ENCODE results near the gene CNPY4.
"Not testable (repeated sequence)": the region's sequence is repeated elsewhere in the genome, so short reads cannot be mapped to it uniquely, and the experiment has no call there.

CNPY4 gene

DNA sequence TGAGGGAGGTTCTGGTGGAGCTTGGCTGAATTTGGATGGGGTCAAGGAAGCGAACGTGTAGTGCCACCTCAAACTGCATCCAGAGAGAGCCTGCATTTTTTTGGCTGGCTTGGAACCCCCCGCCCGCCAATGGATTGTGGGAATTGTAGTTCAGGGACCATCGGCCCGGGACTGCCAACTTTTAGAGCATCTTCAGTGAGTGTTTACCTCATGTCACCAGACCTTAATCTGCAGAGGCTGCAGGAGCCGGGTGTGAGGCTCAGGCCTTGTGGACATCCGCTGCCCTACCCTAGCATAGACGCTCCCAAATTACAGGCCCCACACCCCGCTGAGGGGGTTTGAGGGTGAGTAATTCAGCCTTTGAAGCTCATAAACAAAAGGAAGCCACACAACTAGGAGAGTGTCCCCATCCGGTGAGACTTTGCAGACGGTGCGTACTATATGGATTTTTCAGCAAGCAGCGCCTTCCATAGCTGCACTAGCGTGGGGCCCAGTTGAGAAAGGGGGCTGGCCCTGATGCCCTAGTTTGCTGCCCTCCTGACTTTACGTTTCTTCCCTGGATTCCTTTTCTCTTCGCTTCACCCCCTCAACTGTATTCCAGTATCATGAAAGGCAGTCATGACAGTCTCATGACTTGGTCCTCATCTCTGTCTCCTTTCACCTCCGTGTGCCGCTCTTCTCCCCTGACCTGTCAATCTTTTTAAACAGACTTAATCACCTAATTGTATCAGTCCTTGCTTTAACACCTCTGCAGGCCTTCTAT, 717 bp downstream of the CNPY4 start:
- DNase-seq (ENCODE audit: low spot score), result peak; percentile 81

DNA sequence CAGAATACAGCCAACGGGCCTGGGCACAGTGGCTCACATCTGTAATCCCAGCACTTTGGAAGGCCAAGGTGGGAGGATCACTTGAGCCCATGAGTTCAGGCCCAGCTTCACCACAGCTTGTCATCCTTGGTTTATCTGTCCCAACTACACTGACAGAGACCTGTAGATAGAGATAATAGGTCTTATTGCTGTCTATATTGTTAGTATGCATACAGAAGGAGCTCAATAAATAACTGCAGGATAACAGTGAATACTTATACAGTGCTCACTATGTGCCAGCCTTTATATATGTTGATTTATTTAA, 1.3 kb downstream of the CNPY4 start:
- no peak for DNase-seq (ENCODE audit: low spot score)

DNA sequence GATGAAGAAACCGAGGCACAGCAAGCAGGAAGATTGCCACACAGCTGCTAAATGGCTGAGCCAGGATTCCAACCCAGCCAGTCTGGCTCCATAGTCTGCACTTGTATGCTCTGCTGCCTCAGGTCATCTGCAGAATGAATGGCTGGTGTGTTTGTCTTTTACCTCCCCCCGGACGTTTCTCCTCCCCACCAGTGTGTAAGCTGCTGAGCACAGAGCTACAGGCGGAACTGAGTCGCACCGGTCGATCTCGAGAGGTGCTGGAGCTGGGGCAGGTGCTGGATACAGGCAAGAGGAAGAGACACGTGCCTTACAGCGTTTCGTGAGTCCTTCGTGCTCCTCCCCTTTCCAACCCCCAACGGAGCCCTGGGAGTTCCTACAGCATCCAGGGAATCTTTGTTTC, 2.6 kb downstream of the CNPY4 start:
- no peak for DNase-seq (ENCODE audit: low spot score)

DNA sequence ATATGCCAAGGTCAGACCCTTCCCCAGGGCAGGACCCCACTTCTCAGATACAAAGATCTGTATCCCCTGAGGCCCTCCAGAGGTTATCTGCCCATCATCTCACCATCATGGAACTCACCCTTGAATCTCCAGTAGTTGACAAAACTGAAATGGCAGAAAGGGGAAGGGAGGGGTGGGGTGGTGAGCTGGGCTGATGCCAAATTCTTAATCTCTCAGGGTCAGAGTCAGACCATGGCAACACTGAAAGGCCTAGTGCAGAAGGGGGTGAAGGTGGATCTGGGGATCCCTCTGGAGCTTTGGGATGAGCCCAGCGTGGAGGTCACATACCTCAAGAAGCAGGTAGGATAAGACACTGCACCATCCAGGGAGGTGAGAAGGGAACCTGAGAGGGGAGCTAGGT, 3.1 kb downstream of the CNPY4 start:
- DNase-seq (ENCODE audit: low spot score), result no peak

DNA sequence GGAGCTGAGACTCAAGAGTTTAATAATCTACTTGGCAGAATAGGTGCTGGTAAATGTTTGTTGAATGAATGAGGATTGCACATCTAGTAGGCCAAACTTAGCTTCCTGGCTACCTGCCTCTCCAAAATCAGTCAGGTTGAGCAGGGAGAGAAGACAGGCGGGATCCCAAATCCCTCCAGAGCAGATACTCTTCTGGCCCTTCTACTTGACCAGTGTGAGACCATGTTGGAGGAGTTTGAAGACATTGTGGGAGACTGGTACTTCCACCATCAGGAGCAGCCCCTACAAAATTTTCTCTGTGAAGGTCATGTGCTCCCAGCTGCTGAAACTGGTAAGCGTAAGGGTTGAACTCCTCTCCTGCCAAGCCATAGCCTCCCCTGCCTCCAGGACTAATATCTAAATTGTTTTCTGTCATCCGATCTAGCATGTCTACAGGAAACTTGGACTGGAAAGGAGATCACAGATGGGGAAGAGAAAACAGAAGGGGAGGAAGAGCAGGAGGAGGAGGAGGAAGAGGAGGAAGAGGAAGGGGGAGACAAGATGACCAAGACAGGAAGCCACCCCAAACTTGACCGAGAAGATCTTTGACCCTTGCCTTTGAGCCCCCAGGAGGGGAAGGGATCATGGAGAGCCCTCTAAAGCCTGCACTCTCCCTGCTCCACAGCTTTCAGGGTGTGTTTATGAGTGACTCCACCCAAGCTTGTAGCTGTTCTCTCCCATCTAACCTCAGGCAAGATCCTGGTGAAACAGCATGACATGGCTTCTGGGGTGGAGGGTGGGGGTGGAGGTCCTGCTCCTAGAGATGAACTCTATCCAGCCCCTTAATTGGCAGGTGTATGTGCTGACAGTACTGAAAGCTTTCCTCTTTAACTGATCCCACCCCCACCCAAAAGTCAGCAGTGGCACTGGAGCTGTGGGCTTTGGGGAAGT, 5.1 kb downstream of the CNPY4 start:
- DNase-seq (ENCODE audit: low spot score), result no peak

DNA sequence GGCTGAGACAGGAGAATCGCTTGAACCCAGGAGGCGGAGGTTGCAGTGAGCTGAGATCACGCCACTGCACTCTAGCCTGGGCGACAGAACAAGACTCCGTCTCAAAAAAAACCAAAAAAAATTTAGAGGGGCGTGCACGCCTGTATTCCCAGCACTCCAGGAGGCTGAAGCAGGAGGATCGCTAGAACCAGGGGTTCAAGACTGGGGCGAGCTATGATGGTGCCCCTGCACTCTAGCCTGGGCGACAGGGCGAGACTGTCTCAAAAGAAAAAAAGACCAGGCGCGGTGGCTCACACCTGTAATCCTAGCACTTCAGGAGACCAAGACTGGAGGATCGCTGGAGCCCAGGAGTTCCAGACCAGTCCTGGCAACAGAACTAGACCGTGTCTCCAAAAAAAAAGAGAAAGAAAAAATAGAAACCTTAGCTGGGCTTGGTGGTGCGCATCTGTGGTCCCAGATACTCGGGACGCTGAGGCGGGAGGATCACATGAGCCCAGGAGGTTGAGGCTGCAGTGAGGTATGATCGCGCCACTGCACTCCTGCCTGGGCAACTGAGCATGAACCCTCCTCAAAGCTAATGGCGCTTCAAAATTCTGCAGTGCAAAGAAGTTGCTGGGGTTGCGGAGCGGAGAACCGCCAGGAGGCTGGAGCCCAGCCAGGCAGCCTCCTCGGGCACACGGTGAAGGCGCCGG, 7.0 kb downstream of the CNPY4 start:
- DNase-seq (ENCODE audit: low spot score), result no peak

DNA sequence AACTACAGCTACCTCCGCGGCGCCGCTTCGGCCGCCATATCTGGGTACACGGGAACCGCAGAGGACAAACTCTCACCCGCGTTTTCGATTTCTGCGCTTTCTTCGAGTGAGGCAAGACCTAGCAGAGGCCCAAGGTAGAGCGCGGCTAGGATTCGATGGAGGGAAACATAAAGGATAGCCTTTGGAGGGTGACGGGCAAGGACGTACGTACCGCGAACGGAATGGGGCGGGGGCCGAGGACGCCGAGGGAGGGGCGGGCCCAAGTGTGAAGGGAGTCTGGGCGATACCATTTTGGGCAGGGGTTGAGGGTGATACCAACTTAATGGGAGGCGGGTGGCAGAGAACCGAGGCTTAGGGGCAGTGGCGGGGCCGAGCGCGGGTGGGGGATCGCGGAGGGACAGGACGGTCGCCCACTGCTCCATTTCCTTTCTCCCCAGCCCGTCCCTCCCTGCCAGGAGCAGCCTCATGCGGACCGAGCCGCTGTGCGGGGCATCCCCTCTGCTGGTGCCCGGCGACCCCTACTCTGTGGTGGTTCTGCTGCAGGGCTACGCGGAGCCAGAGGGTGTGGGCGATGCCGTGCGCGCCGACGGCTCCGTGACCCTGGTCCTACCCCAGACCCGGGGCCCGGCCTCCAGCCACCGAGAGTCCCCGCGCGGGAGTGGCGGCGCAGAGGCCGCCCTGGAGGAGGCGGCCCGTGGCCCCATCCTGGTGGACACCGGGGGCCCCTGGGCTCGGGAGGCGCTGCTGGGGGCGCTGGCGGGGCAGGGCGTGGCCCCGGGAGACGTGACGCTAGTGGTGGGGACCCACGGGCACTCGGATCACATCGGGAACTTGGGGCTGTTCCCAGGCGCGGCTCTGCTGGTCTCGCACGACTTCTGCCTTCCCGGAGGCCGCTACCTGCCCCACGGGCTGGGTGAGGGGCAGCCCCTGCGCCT, 7.8 kb downstream of the CNPY4 start, which contains the start of gene MBLAC1:
Gene MBLAC1, plus strand, starts transcription at position 37 of the 935 bp plus-strand sequence. Its CDS starts 429 bp downstream, at position 466.
- DNase-seq (ENCODE audit: low spot score), result peak; percentile 93

DNA sequence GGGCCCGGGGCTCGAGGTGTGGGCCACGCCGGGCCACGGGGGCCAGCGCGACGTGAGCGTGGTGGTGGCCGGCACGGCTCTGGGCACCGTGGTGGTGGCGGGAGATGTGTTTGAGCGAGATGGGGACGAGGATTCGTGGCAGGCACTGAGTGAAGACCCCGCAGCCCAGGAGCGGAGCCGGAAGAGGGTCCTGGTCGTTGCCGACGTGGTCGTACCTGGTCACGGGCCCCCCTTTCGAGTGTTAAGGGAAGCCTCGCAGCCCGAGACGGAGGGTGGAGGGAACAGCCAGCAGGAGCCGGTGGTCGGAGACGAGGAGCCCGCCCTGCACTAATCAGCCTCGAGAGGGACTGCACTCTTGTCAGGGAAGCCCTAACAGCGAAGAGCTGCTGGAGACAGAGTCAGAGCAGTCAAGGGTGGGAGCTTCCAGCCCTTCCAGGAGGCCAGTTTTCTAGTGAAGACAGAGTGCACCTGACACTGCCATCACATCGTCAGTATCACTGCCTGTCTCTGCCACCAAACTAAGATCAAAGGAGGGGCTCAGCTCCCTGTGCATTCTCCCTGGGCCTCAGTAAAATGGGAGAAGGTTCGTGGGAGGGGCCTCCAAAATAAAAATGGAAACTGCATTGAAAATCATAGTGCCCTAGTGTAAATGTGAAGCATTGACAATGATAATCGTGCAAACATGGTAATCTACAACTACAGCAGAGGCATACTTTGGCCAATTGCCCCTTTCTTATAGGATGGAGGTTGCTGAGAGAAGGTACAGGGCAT, 8.6 kb downstream of the CNPY4 start:
- DNase-seq (ENCODE audit: low spot score), result no peak

DNA sequence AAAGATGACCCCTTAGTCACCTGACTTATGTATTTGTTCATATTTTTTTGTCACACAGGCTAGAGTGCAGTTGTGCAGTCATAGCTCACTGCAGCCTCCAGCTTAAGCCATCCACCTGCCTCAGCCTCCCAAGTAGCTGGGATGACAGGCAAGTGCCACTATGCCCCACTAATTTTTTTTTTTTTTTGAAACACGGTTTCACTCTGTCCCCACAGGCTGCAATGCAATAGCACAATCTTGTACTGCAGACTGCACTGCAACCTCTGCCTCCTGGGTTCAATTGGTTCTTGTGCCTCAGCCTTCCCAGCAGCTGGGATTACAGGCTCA, 9.2 kb downstream of the CNPY4 start:
- no peak for DNase-seq (ENCODE audit: low spot score)

DNA sequence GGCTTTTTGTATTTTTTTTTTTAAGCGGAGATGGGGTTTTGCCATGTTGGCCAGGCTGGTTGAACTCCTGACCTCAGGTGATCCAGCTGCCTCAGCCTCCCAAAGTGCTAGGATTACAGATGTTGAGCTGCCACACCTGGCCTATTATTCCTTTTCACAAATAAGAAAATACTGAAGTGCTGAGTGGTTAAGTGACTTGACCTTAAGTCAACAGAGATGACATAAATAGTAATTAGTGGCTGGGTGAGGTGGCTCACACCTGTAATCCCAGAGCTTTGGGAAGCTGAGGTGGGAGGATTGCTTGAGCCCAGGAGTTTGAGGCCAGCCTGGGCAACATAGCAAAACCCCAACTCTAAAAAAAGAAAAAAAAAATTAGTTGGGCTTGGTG, 10.8 kb downstream of the CNPY4 start:
- DNase-seq (ENCODE audit: low spot score), result not testable (repeated sequence)

DNA sequence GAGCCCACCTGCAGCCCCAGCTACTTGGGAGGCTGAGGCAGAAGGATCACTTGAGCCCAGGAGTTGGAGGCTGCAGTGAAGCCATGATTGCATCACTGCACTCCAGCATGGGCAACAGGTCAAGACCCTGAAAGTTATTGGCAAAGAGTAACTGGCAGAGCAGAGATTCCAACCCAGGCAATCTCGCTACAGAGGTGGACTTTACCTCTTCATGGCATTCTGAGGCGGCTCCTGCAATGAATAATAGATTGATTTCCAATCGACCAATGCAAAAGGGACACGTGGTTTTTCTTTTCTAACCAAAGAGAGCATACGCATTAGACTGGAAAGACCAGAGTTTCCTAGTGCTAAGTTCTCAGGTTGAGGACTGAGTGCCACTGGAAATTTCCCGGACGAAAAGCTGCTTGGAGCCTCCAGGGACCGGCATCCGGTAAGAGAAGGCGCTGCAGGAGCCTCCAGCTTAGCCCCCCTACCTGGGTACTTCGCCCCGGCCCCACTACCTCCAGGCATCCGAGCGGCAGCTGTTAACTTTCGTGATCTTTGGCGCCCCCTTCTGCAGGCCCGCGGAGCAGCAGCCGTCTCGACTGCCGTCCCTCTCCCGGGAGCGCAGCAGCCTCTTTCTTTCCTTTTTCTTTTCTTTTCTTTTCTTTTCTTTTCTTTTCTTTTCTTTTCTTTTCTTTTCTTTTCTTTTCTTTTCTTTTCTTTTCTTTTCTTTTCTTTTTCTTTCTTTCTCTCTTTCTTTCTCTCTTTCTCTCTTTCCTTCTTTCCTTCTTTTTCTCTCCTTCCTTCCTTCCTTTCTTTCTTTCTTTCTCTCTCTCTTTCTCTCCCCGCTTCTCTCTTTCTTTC, 11.4 kb downstream of the CNPY4 start:
- peak; percentile 87 for DNase-seq (ENCODE audit: low spot score)

DNA sequence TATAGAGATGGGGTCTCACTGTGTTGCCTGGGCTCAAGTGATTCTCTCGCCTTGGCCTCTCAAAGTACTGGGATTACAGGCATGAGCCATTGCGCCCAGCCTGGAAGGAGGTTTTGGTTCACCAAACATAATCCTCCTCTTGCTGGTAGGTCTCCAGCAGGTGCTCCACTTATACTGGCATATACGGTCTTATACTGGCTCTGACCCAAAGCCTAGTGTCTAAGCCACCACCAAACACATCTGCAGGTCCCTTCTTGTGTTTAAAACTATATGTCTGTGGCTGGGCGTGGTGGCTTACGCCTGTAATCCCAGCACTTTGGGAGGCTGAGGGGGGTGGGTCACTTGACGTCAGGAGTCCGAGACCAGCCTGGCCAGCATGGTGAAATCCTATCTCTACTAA, 12.7 kb downstream of the CNPY4 start:
- DNase-seq (ENCODE audit: low spot score), result no peak

DNA sequence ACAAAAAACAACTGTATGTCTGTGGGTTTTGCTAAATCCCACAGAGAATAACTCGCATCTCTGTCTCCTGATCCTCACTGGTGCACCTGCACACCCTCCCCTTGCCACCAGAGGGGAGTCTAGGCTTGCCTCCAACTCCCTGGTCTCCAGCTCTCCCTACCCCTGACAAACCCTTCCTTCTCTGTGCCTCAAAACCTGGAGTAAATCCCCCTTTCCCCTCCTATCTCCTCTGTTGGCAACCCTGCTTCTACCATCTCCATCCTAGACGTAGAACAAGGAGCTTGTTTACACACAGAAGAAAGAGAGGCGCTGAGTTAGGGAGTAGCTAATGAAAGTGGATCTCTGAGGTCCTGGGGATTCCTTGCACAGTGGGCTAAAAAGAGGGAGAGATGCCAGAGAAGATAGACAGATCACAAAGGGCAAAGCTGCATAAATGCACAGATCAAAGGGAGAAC, 13.3 kb downstream of the CNPY4 start:
- DNase-seq (ENCODE audit: low spot score), result peak; percentile 86

DNA sequence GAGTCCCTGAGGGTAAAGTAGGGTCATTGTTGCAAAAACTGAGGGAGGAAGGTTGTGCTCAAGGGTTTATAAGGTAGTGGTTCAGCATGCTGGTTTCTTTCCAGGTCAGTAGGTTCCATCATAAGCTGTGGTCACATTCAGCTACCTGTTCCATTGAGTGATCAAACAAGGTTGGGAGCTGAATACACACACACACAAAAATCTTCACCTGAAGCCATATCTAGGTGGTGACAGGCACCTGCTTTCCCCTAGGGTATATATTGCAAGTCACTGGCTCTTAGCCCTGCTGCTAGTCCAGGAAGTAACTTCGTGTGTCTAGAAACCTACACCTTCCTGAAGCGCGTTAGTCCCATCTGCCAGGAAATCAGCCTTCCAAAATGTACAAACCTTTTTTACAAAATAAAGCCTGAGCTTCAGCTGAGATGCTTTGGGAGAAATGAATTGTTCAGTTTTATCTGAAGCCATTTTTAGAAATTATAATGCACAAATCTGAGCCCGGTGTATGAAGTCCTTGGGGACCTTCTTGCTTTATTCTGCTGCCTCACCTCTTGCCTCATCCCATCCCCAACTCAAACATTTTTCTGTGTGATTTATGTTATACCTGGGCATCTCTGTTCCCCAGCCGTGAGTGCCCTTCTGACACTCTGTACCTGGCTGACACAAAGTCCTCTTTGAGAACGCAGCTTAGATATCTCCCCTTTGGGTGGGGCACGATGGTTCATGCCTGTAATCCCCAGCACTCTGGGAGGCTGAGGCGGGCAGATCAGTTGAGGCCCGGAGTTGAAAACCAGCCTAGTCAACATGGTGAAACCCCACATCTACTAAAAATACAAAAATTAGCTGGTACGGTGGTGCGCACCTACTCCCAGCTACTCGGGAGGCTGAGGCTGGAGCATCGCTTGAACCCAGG, 18.7 kb downstream of the CNPY4 start:
- DNase-seq (ENCODE audit: low spot score), result no peak

DNA sequence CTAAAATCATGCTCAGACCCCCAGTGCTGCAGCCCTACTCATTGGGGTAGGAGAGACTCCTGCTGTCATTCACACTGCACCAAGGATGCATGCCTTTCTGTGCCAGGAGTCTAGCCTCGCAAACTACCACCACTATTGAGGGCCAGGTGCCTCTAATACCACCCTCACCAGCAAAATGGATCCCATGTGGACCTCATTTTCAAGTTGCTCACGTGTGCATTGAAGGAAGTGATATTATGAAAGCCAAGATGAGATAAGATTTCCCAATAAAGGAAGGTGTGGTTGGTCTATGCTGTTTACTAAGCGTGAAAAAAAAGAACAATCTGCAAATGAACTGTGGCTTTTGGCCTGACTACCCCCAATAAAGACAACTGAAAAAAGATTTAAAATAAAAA, 22.1 kb downstream of the CNPY4 start:
- no peak for DNase-seq (ENCODE audit: low spot score)

DNA sequence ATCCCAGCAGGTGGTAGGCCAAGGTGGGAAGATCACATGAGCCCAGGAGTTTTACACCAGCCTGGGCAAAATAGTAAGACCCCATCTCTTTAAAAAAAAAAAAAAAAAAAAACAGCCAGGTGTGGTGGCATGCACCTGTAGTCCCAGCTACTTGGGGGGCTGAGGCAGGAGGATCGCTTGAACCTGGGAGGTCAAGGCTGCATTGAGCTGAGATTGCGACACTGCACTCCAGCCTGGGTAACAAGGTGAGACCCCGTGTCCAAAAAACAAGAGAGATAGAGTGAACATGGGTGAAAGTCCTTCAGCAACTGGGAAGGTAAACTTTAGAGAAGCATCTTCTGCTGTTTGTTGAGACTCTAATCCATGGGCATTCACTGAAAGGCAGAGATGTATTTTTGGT, 23.0 kb downstream of the CNPY4 start:
- DNase-seq (ENCODE audit: low spot score), result no peak

DNA sequence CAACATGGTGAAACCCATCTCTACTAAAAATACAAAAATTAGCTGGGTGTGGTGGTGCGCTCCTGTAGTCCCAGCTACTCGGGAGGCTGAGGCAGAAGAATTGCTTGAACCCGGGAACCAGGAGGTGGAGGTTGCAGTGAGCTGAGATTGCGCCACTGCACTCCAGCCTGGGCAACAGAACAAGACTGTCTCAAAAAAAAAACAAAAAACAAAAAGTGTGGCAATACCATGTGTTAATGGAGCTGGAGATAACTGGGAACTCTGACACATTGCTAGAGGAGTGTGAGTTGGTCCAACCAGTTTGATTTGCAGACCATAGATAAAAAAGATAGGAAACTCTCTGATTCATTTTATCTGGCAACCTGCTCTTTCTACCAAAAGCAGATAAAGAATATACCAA, 26.9 kb downstream of the CNPY4 start:
- not testable (repeated sequence) for DNase-seq (ENCODE audit: low spot score)

DNA sequence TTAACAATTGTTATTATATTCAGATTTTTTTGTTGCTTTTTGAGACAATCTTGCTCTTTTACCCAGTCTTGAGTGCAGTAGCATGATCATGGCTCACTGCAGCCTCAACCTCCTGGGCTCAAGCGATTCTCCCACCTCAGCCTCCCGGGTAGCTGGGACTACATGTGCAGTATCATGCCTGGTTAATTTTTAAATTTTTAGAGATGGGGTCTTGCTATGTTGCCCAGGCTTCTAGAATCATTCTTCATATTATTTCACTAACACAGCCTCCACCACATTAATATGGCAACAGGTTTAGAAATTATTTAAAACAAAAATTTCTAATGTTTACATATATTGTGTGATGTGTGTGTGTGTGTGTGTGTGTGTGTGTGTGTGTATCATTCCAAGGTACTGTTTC, 27.8 kb downstream of the CNPY4 start:
- no peak for DNase-seq (ENCODE audit: low spot score)

DNA sequence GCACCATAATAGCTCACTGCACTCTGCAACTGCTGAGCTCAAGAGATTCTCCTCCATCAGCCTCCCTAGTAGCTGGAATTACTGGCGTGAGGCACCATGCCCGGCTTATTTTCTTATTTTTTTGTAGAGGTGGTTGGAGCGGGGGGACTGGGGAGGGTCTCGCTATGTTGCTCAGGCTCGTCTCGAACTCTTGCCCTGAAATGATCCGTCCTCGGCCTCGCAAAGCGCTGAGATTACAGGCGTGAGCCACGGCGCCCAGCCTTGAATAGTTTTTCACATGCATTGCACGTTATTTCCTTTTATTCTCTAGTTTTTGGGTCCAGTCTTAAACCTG, 28.8 kb downstream of the CNPY4 start:
- no peak for DNase-seq (ENCODE audit: low spot score)
